Neural progenitor cell (in vitro differentiated cells): ENCODE measurements around the gene PITPNC1.

ENCODE experiments used
- CTCF ChIP-seq: fragments of 200-600 bp; sonication (generic); IDR thresholded peaks from 2 replicates; pipeline ENCODE4 v1.5.1; 2017; ENCODE audit warnings: antibody characterized with exemption, mild to moderate bottlenecking
- EZH2 ChIP-seq: fragments of 200-600 bp; sonication (generic); IDR thresholded peaks from 2 replicates; pipeline ENCODE4 v1.6.1; 2017; ENCODE audit warnings: antibody characterized with exemption, mild to moderate bottlenecking, moderate library complexity
- EZH2phosphoT487 ChIP-seq: fragments of 200-600 bp; sonication (generic); IDR thresholded peaks from 2 replicates; pipeline ENCODE4 v1.6.1; 2017; ENCODE audit warnings: antibody characterized with exemption

- TF ChIP-seq CTCF (no peak), EZH2 (no peak), EZH2phosphoT487 (no peak)
Observed at GRCh38 chr17:67679721-67680120, 302.6 kb downstream of the PITPNC1 start.
